Osteoblast (primary cell): ENCODE measurements around the gene UBE2D3. TPM values are rescaled to one million over a fixed set of nuclear protein-coding genes. Genes with fewer than 3 reads are reported as not detected.
A peak's percentile ranks its signal among the peaks of the same experiment; 100 is the strongest.
"Not testable (repeated sequence)": the region's sequence is repeated elsewhere in the genome, so short reads cannot be mapped to it uniquely, and the experiment has no call there.

ENCODE experiments used
- DNase-seq: peaks from one replicate; pipeline ENCODE4 v3.0.0; 2011; ENCODE audit warnings: low spot score, mixed read lengths; ENCODE audit not compliant: insufficient read length; ENCODE audit errors: missing footprints
- H2AFZ ChIP-seq: 2 replicates; pipeline ENCODE4 v1.6.0; 2011; ENCODE audit warnings: mild to moderate bottlenecking, low read length
- H3K27ac ChIP-seq: 2 replicates; pipeline ENCODE4 v1.5.1; 2011; ENCODE audit warnings: mild to moderate bottlenecking, low read depth, low read length, moderate library complexity
- H3K27me3 ChIP-seq: 2 replicates; pipeline ENCODE4 v1.6.0; 2012; ENCODE audit warnings: mild to moderate bottlenecking, control low read depth, inconsistent platforms, low read length, moderate library complexity; ENCODE audit not compliant: insufficient read depth
- H3K36me3 ChIP-seq: 2 replicates; pipeline ENCODE4 v1.5.1; 2011; ENCODE audit warnings: mild to moderate bottlenecking, low read length, control low read depth, moderate library complexity; ENCODE audit not compliant: insufficient read depth
- H3K4me1 ChIP-seq: 2 replicates; pipeline ENCODE4 v1.5.1; 2011; ENCODE audit warnings: mild to moderate bottlenecking, low read length, control low read depth, moderate library complexity; ENCODE audit not compliant: insufficient read depth
- H3K4me2 ChIP-seq: 2 replicates; pipeline ENCODE4 v1.6.0; 2011; ENCODE audit warnings: mild to moderate bottlenecking, low read length; ENCODE audit not compliant: insufficient read depth
- H3K4me3 ChIP-seq: fragments of 200-600 bp; sonication (generic); 3 replicates; pipeline ENCODE4 v1.5.1; 2012; ENCODE audit warnings: mild to moderate bottlenecking, low read length, inconsistent platforms; ENCODE audit not compliant: insufficient read depth
- H3K79me2 ChIP-seq: 2 replicates; pipeline ENCODE4 v1.6.0; 2012; ENCODE audit warnings: mild to moderate bottlenecking, low read length, control low read depth, inconsistent platforms; ENCODE audit not compliant: insufficient read depth
- H3K9me3 ChIP-seq: 2 replicates; pipeline ENCODE4 v1.5.1; 2011; ENCODE audit warnings: low read depth, low read length, control low read depth
- H4K20me1 ChIP-seq: 2 replicates; pipeline ENCODE4 v1.6.0; 2012; ENCODE audit warnings: mild to moderate bottlenecking, low read length, control low read depth; ENCODE audit not compliant: insufficient read depth
- CTCF ChIP-seq: IDR thresholded peaks from 2 replicates; pipeline ENCODE4 v1.5.1; 2011; ENCODE audit warnings: mild to moderate bottlenecking, low read depth, low read length, moderate library complexity; ENCODE audit errors: extremely low read depth
- total RNA-seq: library from RNA; depleted of rRNA; stranded (reverse); fragments of >200 nt; gene quantifications from 2 replicates; pipeline ENCODE4 v1.2.3, GENCODE V29; 2012

The UBE2D3 gene
- total RNA-seq, 1 donor, result 426 TPM

- Histone ChIP-seq H3K27me3 (no peaks in the 10 kb centered on the region), H2AFZ (peak within 1 kb of the TSS; percentile 100), H3K9me3 (no peaks in the 10 kb centered on the region), H3K36me3 (peaks cover 4% of the 10 kb centered on the region), H4K20me1 (no peaks in the 10 kb centered on the region), H3K4me3 (peak within 1 kb of the TSS; percentile 78), H3K4me2 (peak within 1 kb of the TSS; percentile 95), H3K27ac (peak within 1 kb of the TSS; percentile 98), H3K4me1 (peaks cover 18% of the 10 kb centered on the region), H3K79me2 (peaks cover 63% of the 10 kb centered on the region)
- DNase-seq, result peak; percentile 97
- TF ChIP-seq CTCF, result no peak
Measured at GRCh38 chr4:102868781-102869568, 41.6 kb upstream of the UBE2D3 start, which contains the start of gene CISD2. TSS of gene CISD2 (plus strand) at chr4:102868992. CDS start at chr4:102869085, 93 bp downstream.

- peak overlapping the region; percentile 96 for H2AFZ ChIP-seq
- no peaks in the 10 kb centered on the region for H3K27me3 ChIP-seq
- peak overlapping the region; percentile 98 for H3K27ac ChIP-seq
- peaks cover 18% of the 10 kb centered on the region for H3K4me1 ChIP-seq
- H3K4me3 ChIP-seq, result peak overlapping the region; percentile 78
- H3K4me2 ChIP-seq, result peak overlapping the region; percentile 95
- peaks cover 57% of the 10 kb centered on the region for H3K79me2 ChIP-seq
- peaks cover 4% of the 10 kb centered on the region for H3K36me3 ChIP-seq
- no peaks in the 10 kb centered on the region for H4K20me1 ChIP-seq
- H3K9me3 ChIP-seq, result no peaks in the 10 kb centered on the region
- DNase-seq, result peak; percentile 88
- no peak for TF ChIP-seq CTCF
Measured at GRCh38 chr4:102868153-102868780, 40.9 kb upstream of the UBE2D3 start.

GRCh38 chr4:102867278-102868152 lies 40.2 kb upstream of the UBE2D3 start:
- H3K4me2 ChIP-seq, result peak overlapping the region; percentile 95
- no peaks in the 10 kb centered on the region for H4K20me1 ChIP-seq
- H3K4me1 ChIP-seq, result peaks cover 18% of the 10 kb centered on the region
- peaks cover 51% of the 10 kb centered on the region for H3K79me2 ChIP-seq
- peak overlapping the region; percentile 78 for H3K4me3 ChIP-seq
- H3K27ac ChIP-seq, result peak overlapping the region; percentile 98
- H3K36me3 ChIP-seq, result no peaks in the 10 kb centered on the region
- H3K27me3 ChIP-seq, result no peaks in the 10 kb centered on the region
- no peaks in the 10 kb centered on the region for H3K9me3 ChIP-seq
- TF ChIP-seq CTCF, result no peak
- peak overlapping the region; percentile 96 for H2AFZ ChIP-seq
- DNase-seq, result no peak

GRCh38 chr4:102865327-102865726 lies 38.0 kb upstream of the UBE2D3 start:
- H3K27ac ChIP-seq, H3K4me3 ChIP-seq, H3K4me2 ChIP-seq, H3K9me3 ChIP-seq, H3K27me3 ChIP-seq, H3K36me3 ChIP-seq, H2AFZ ChIP-seq, H4K20me1 ChIP-seq: not testable (repeated sequence)
- peak; percentile 8 for DNase-seq
- Histone ChIP-seq H3K4me1 (peaks cover 12% of the 10 kb centered on the region), H3K79me2 (peaks cover 31% of the 10 kb centered on the region)
